GM10847 (cell line): Measurements from ENCODE around the gene GALNS.

Experiments
- POLR2A ChIP-seq: IDR thresholded peaks from 2 replicates; pipeline ENCODE4 v1.6.1; 2011; ENCODE audit not compliant: insufficient read length; ENCODE audit errors: extremely low read depth

The GALNS gene

DNA sequence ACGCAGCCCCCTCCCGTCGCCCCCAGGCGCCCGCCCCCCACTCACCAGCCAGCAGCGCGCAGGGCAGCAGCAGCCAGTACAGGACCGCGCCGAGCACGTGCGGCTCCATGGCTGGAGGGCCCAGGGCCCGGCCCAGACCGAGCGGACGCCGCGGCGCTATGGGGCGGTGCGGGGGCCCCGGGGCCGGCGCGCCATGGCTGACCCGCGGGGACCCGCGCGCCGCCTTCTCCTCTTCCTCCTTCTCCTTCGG, 72.0 kb downstream of the GALNS start:
- no peak for TF ChIP-seq POLR2A

GRCh38 chr16:88784074-88784855, 72.5 kb downstream of the GALNS start:
- no peak for TF ChIP-seq POLR2A

- TF ChIP-seq POLR2A = no peak
Observed at GRCh38 chr16:88783391-88784073, 73.2 kb downstream of the GALNS start.

DNA sequence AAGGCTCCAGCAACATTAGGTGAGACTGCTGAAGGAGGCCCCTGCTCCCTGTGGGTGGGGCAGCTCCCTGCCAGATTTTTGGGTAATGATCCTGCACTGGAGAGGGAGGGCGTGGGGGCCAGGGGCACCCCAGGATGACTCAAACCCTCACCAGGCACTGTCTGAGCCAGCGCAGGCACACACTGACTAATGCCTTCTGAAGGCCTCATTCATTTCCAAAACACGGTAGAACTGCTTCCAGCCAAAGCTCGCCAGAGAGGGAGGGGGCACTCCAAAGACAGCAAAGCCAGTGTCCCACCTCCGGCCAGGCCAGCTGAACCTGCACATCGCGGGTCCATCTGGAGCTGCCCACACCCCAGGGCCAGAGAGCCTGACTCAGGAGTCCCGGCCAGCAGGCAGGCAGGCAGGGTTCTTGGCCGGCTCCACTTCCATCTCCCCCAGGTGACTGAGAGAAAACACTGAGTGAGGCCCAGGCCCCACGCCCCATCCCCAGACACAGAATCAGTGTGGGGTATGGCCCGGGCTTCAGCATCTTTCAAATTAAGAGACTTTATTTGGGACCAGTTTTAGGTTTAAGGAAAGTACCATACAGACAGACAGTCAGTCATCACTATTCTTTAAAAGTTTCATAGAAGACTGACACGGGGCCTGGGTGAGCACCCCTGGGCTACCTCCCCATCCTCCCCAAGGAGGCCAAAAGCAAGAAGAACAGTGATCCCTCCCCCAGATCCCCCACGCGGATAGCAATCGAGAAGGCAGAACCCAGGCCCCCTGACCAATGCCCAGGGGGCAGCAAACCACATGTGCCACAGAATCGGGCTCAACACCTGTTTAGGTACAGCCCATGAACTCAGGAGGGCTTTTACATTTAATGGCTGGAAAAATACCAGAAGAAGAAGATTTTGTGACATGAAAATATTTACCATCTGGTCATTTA, 74.0 kb downstream of the GALNS start:
- TF ChIP-seq POLR2A = no peak

GRCh38 chr16:88781140-88782077, 75.3 kb downstream of the GALNS start:
- TF ChIP-seq POLR2A = no peak

DNA sequence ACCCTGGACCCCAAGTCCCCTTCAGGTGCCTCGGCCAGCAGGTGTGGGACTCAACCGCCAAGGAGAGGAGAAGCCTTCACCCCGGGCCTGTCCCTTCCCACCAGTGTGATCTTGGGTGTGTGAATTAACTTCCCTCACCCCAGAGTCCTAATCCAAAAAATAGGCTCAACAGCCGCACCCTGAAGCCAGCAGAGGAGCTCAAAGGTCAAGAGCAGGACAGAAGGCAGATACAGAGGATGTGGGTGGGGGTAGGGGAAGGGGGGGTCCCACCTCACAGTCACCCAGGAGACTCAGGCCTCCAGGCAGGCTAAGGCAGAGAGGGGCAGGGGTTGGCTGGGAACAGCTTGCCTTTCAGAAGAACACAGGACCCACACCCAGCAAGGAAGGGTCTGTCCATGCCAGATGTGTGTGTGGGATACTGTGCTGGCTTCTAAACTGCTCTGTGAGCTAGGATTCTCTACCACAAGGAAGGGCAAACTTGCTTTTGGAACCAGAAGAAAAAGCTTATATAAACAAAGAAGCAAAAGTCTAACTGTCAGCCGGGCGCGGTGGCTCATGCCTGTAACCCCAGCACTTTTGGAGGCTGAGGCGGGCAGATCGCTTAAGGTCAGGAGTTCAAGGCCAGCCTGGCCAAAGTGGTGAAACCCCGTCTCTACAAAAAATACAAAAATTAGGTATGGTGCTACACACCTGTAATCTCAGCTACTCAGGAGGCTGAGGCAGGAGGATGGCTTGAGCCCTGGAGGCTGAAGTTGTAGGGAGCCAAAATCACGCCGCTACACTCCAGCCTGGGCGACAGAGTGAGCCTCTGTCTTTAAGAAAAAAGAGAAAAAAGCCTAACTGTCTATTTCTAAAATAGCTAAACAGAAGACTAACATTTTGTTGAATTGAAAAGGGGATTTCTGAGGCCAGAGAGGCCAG, 76.3 kb downstream of the GALNS start:
- no peak for TF ChIP-seq POLR2A

DNA sequence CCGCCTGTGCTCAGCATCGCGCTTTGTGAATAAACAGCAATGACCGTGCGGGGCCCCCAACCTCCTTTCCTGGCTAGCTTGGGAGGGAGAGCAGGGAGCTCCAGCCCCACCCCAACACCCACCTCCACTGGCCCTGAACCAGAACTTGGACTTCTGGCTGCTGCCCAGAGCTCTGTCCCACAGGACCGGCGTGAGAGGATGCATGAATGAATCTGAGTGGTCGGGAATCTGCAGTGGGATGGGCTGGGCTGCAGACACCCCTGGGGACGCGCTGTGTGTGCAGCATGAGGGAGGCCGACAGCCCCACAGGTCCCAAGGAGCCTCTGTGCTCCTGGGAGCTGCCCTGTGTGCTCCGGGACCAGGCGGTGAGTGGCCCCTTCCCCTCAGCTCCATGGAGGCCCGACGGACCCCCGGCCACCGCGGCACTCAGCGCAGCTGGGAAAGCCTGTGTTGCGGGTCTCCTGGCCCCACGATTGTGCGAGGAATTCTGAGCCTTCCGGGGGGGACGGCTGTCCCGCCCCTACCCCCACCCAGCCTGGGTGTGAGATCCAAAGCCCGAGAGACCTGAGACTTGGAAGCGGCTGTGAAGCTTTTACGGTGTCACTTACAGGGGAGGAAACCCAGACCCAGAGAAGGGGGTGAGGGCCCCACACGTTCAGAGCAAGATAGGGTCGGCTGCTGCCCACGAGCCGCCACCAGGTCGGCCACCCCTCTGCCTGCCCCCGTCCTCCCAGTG, 77.2 kb downstream of the GALNS start:
- no peak for TF ChIP-seq POLR2A

- no peak for TF ChIP-seq POLR2A
Observed at GRCh38 chr16:88778541-88779065, 78.1 kb downstream of the GALNS start.

- TF ChIP-seq POLR2A = no peak
Observed at GRCh38 chr16:88778271-88778525, 78.5 kb downstream of the GALNS start.

DNA sequence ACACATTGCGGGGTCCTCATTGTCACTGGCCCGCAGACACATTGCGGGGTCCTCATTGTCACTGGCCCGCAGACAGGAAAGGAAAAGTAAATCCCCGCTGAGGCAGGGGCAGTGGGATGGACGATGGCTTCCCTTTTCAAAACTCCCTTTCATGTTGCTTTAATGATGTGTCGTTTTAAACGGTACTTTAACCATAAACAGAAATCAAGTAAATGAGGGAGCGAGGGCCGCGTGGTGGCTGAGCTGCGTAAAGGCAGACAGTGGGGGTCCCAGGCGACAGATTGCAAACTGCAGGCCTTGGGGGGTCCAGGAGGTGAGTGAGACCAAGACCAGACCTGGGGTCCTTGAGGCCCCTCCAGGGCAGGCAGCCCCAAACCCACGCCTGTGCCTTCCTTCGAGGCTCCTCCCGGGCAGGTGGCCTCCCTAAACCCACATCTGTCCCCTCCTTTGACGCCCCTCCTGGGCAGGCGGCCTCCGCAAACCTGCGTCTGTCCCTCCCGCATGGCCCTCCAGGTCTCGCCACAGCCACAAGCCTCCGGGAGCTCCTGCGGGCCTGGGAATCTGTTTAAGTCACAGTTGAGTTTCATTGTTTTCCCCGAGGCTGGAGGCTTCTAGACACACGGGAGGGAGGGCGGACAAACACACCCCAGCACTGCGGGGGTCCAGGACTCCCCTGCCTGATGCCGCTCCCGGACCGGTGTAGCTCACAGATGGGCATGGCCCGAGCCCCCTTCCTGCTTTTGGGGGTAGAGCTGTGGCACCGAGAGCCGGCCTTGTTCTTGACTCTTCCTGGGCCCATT, 79.1 kb downstream of the GALNS start:
- TF ChIP-seq POLR2A = no peak

DNA sequence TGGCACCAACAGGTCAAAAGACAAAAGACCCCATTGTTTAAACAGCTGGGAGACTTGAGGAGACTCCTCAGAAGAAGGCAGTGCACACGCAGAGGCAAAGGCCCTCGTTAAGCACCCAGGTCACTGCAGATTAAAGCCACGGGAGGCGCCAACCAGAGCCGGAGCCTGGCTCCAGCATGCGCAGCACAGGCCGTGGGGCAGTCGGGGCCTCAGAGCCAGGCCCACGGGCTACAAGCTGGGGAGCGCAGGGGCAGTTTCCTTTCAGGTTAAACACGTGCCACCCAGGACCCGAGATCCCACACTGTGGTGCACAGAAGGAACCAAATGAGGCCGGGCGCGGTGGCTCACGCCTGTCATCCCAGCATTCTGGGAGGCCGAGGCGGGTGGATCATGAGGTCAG, 80.9 kb downstream of the GALNS start:
- TF ChIP-seq POLR2A = no peak
